ENCODE data around the gene TPCN2.

- TF ChIP-seq, protein P1, sequence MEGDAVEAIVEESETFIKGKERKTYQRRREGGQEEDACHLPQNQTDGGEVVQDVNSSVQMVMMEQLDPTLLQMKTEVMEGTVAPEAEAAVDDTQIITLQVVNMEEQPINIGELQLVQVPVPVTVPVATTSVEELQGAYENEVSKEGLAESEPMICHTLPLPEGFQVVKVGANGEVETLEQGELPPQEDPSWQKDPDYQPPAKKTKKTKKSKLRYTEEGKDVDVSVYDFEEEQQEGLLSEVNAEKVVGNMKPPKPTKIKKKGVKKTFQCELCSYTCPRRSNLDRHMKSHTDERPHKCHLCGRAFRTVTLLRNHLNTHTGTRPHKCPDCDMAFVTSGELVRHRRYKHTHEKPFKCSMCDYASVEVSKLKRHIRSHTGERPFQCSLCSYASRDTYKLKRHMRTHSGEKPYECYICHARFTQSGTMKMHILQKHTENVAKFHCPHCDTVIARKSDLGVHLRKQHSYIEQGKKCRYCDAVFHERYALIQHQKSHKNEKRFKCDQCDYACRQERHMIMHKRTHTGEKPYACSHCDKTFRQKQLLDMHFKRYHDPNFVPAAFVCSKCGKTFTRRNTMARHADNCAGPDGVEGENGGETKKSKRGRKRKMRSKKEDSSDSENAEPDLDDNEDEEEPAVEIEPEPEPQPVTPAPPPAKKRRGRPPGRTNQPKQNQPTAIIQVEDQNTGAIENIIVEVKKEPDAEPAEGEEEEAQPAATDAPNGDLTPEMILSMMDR (IDR thresholded peaks at IDR 0.05) = no peak
- TF ChIP-seq EP300 (IDR thresholded peaks at IDR 0.05) (no peak), POLR2A (IDR thresholded peaks at IDR 0.05) (no peak)
These were observed 30.3 kb downstream of the TPCN2 start for GRCh38 chr11:69078930-69079605.

Measured in upper lobe of left lung (tissue), 4 donors.